Measurements from ENCODE around the gene TOLLIP. TPM values are rescaled to one million over a fixed set of nuclear protein-coding genes. Genes with fewer than 3 reads are reported as not detected.

The TOLLIP gene
- total and polyA plus RNA-seq, 9 of the 15 experiments (the other 6 are each of a cell fraction or from before 2014, with no cell fraction given) = 0.23 to 22.8 (median 7.1) TPM

GRCh38 chr11:1308743-1309497 is 512 bp downstream of the TOLLIP start (continued):
- TF ChIP-seq HDAC8 (tag; IDR thresholded peaks at IDR 0.05) = no peak
- TF ChIP-seq ZNF696 (CRISPR knock-in tag; conservative IDR thresholded peaks at IDR 0.05) = no peak
- TF ChIP-seq ZFP1 (CRISPR knock-in tag; IDR thresholded peaks at IDR 0.05) = no peak
- TF ChIP-seq CBFA2T2 (conservative IDR thresholded peaks at IDR 0.05) = no peak
- peak in 1 of 2 experiments; percentile 70; a peak in 1 of 4 replicates for TF ChIP-seq NONO (IDR thresholded peaks at IDR 0.05; ENCODE audit: low read depth in 2 of 2, low read length in 1 of 2)
- TF ChIP-seq NR2C2 (CRISPR knock-in tag; IDR thresholded peaks at IDR 0.05) = no peak
- no peak for TF ChIP-seq NR2C2 (tag; IDR thresholded peaks at IDR 0.05)
- 0 out of 2 replicates have a peak, but pooled peaks have one; percentile 23 for TF ChIP-seq ZNF282 (CRISPR knock-in tag; IDR thresholded peaks at IDR 0.05)
- TF ChIP-seq PCBP2 (IDR thresholded peaks at IDR 0.05; ENCODE audit: low read depth, low read length, poor library complexity, severe bottlenecking) = no peak
- TF ChIP-seq ZNF12 (CRISPR knock-in tag; IDR thresholded peaks at IDR 0.05) = no peak
- TF ChIP-seq ZC3H8 (IDR thresholded peaks at IDR 0.05) = no peak
- TF ChIP-seq, protein P1, sequence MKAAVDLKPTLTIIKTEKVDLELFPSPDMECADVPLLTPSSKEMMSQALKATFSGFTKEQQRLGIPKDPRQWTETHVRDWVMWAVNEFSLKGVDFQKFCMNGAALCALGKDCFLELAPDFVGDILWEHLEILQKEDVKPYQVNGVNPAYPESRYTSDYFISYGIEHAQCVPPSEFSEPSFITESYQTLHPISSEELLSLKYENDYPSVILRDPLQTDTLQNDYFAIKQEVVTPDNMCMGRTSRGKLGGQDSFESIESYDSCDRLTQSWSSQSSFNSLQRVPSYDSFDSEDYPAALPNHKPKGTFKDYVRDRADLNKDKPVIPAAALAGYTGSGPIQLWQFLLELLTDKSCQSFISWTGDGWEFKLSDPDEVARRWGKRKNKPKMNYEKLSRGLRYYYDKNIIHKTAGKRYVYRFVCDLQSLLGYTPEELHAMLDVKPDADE (conservative IDR thresholded peaks at IDR 0.05; ENCODE audit: control insufficient read depth, low read depth, low read length) = peak; percentile 40
- TF ChIP-seq SP2 (IDR thresholded peaks at IDR 0.05; ENCODE audit: extremely low read depth, low read depth, low read length, poor library complexity, severe bottlenecking) = no peak
- TF ChIP-seq THRA (IDR thresholded peaks at IDR 0.05) = no peak
- 0 out of 2 replicates have a peak, but pooled peaks have one; percentile 10 for TF ChIP-seq ZSCAN32 (CRISPR knock-in tag; IDR thresholded peaks at IDR 0.05)
- no peak for TF ChIP-seq PTRF (tag; IDR thresholded peaks at IDR 0.05)
- no peak for TF ChIP-seq ETV5 (CRISPR knock-in tag; IDR thresholded peaks at IDR 0.05; ENCODE audit: low read depth)
- no peak for TF ChIP-seq BMI1 (IDR thresholded peaks at IDR 0.05; ENCODE audit: low read length)
- TF ChIP-seq FOXO4 (CRISPR knock-in tag; IDR thresholded peaks at IDR 0.05) = no peak
- no peak for TF ChIP-seq POLR2AphosphoS2 (IDR thresholded peaks at IDR 0.05; ENCODE audit: low read length)
- TF ChIP-seq ZBTB7A (IDR thresholded peaks at IDR 0.05; ENCODE audit: borderline replicate concordance, control insufficient read depth, low read depth, low read length) = peak; percentile 84; the same call in 1 of the 2 replicates
- TF ChIP-seq RBM34 (IDR thresholded peaks at IDR 0.05; ENCODE audit: borderline replicate concordance, insufficient read depth, low read length) = no peak
- TF ChIP-seq, protein P2, sequence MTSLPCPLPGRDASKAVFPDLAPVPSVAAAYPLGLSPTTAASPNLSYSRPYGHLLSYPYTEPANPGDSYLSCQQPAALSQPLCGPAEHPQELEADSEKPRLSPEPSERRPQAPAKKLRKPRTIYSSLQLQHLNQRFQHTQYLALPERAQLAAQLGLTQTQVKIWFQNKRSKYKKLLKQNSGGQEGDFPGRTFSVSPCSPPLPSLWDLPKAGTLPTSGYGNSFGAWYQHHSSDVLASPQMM (CRISPR knock-in tag; IDR thresholded peaks at IDR 0.05) = no peak

Data from K562 (cell line).